PC-9 (cell line): ENCODE results near the gene QDPR. TPM values are rescaled to one million over a fixed set of nuclear protein-coding genes. Genes with fewer than 3 reads are reported as not detected.

ENCODE experiments used
- BruUV-seq: library from RNA; stranded (reverse); fragments of 400-500 nt; replicated peaks from 2 replicates; lab custom pipeline; 2021; lab: Mats Ljungman, UMichigan
- CTCF ChIA-PET: fragments of 300-600 bp; sonication (Branson Sonifier 250); formaldehyde crosslinking; loops from one replicate; lab custom pipeline; 2022; ENCODE audit warnings: antibody characterized with exemption; lab: Charles Lee
- POLR2A ChIA-PET: fragments of 300-600 bp; sonication (Branson Sonifier 250); formaldehyde crosslinking; loops from one replicate; lab custom pipeline; 2022; ENCODE audit warnings: antibody characterized with exemption; ENCODE audit not compliant: unreplicated experiment; lab: Charles Lee
- DNase-seq, 2 experiments: peaks; one replicate each; pipeline versions ENCODE4 v3.0.0 to v3.0.0-alpha.2; 2015 to 2022; ENCODE audit warnings: mixed read lengths in 1 of 2
- H2AFZ ChIP-seq: fragments of 200-600 bp; sonication (generic); 2 replicates; pipeline ENCODE4 v1.8.1; 2017; ENCODE audit warnings: antibody characterized with exemption
- H3F3A ChIP-seq: fragments of 200-600 bp; sonication (generic); 2 replicates; pipeline ENCODE4 v1.8.1; 2017; ENCODE audit warnings: antibody characterized with exemption, mild to moderate bottlenecking, low read depth; ENCODE audit not compliant: insufficient read depth
- H3K27ac ChIP-seq: fragments of 200-600 bp; sonication (generic); 2 replicates; pipeline ENCODE4 v1.6.1; 2016; ENCODE audit warnings: mixed run types
- H3K27me3 ChIP-seq: fragments of 200-600 bp; sonication (generic); 2 replicates; pipeline ENCODE4 v1.6.1; 2016; ENCODE audit warnings: low read depth, mixed run types; ENCODE audit not compliant: insufficient read depth
- H3K36me3 ChIP-seq: fragments of 200-600 bp; sonication (generic); 2 replicates; pipeline ENCODE4 v1.6.1; 2016; ENCODE audit warnings: low read depth, mixed run types
- H3K4me1 ChIP-seq: fragments of 200-600 bp; sonication (generic); replicated peaks from 2 replicates; pipeline ENCODE4 v1.6.1; 2016; ENCODE audit warnings: mixed run types; ENCODE audit not compliant: insufficient read depth
- H3K4me2 ChIP-seq: fragments of 200-600 bp; sonication (generic); 2 replicates; pipeline ENCODE4 v1.6.1; 2017; ENCODE audit warnings: mixed run types
- H3K4me3 ChIP-seq: fragments of 200-600 bp; sonication (generic); 2 replicates; pipeline ENCODE4 v1.6.1; 2016; ENCODE audit warnings: mixed run types
- H3K79me2 ChIP-seq: fragments of 200-600 bp; sonication (generic); 2 replicates; pipeline ENCODE4 v1.6.1; 2017; ENCODE audit warnings: low read depth, mixed run types
- H3K9me2 ChIP-seq: fragments of 200-600 bp; sonication (generic); 2 replicates; pipeline ENCODE4 v1.8.1; 2017; ENCODE audit warnings: mild to moderate bottlenecking; ENCODE audit not compliant: insufficient read depth
- H3K9me3 ChIP-seq: fragments of 200-600 bp; sonication (generic); 2 replicates; pipeline ENCODE4 v1.8.1; 2016; ENCODE audit warnings: low read depth; ENCODE audit not compliant: insufficient read depth
- H4K20me1 ChIP-seq: fragments of 200-600 bp; sonication (generic); 2 replicates; pipeline ENCODE4 v1.8.1; 2017; ENCODE audit not compliant: insufficient read depth
- CTCF ChIP-seq: fragments of 200-600 bp; sonication (generic); conservative IDR thresholded peaks from 2 replicates; pipeline ENCODE4 v1.6.1; 2017; ENCODE audit warnings: mixed run types, antibody characterized with exemption, mild to moderate bottlenecking, moderate library complexity
- EZH2 ChIP-seq: fragments of 200-600 bp; sonication (generic); IDR thresholded peaks from 2 replicates; pipeline ENCODE4 v1.8.0; 2017; ENCODE audit warnings: antibody characterized with exemption, low read depth
- intact Hi-C: fragments of 100-400 bp; cut with micrococcal nuclease; formaldehyde crosslinking; loops from one replicate; pipeline ENCODE4 v1.10.0; 2022; ENCODE audit not compliant: unreplicated experiment
- total RNA-seq: library from RNA; stranded (reverse); gene quantifications from 2 replicates; pipeline ENCODE4 v1.2.3, GENCODE V29; 2021

The QDPR gene
- total RNA-seq, 1 experiment from 2014 or later = 14.0 TPM

DNA sequence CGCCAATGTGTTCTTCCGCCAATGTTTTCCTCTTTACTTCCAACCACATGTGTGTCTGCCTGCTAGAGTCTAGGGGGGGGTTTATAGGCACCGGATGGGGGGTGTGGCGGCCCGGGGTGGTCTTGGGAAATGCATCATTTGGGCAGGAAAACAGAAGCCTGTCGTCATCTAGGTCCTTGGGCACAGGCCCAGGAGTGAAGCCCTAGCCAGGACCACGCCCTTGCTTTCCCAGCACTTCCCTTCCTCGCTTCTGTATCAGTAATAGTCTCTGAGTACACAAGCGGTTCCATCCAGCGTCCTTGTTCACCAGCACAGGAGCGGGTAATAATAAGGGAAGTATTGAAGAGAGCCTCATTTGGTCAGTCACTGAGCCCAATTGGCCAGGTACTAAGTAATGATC, 74.5 kb downstream of the QDPR start:
- intact Hi-C loops = no loop called here
- H4K20me1 ChIP-seq = no peaks in the 10 kb centered on the region
- no peak overlapping the region for H3K4me3 ChIP-seq
- H3K27me3 ChIP-seq = peaks cover 18% of the 10 kb centered on the region; the same call in 1 of the 2 replicates
- no peak for DNase-seq
- no peaks in the 10 kb centered on the region for H3F3A ChIP-seq
- no peak for TF ChIP-seq EZH2
- TF ChIP-seq CTCF = no peak
- no peaks in the 10 kb centered on the region for H3K9me2 ChIP-seq
- no peak overlapping the region for H3K4me2 ChIP-seq
- H3K4me1 ChIP-seq = no peaks in the 10 kb centered on the region
- BruUV-seq = no TSS peak
- H3K9me3 ChIP-seq = no peaks in the 10 kb centered on the region
- POLR2A ChIA-PET = no interaction called here
- no peaks in the 10 kb centered on the region for H3K79me2 ChIP-seq
- CTCF ChIA-PET = no interaction called here
- no peak overlapping the region for H3K27ac ChIP-seq
- no peak overlapping the region for H2AFZ ChIP-seq
- H3K36me3 ChIP-seq = no peaks in the 10 kb centered on the region

GRCh38 chr4:17436750-17437090, 75.2 kb downstream of the QDPR start:
- BruUV-seq = no TSS peak
- CTCF ChIA-PET = no interaction called here
- intact Hi-C loops = no loop called here
- Histone ChIP-seq H3K27ac (no peak overlapping the region), H2AFZ (no peak overlapping the region), H3K79me2 (no peaks in the 10 kb centered on the region), H3K27me3 (peaks cover 18% of the 10 kb centered on the region; the same call in 1 of the 2 replicates), H4K20me1 (no peaks in the 10 kb centered on the region), H3K9me2 (no peaks in the 10 kb centered on the region), H3K4me2 (no peak overlapping the region), H3K4me1 (no peaks in the 10 kb centered on the region), H3K9me3 (no peaks in the 10 kb centered on the region), H3K36me3 (no peaks in the 10 kb centered on the region), H3K4me3 (no peak overlapping the region), H3F3A (no peaks in the 10 kb centered on the region)
- DNase-seq = no peak
- no peak for TF ChIP-seq CTCF
- POLR2A ChIA-PET = no interaction called here

Other genes starting within 250 kb of the QDPR start
- not detected in 2 replicates for gene CLRN2, start 3.1 kb upstream of the QDPR start, total RNA-seq
- gene LAP3, start 65.1 kb upstream of the QDPR start, total RNA-seq = 43.9 and 45.0 TPM in 2 replicates
- gene MED28, start 102.6 kb upstream of the QDPR start, total RNA-seq = 39.0 and 43.1 TPM in 2 replicates